ENCODE data around the gene TSPAN5.

- TF ChIP-seq CTCF (IDR thresholded peaks at IDR 0.05), result no peak
- TF ChIP-seq POLR2A (IDR thresholded peaks at IDR 0.05), result no peak
These were observed 4.3 kb upstream of the TSPAN5 start for GRCh38 chr4:98662626-98663225.

All from lower leg skin (tissue), 3 donors.